SIG-M5 treated with dmso at 0.1 percent for 504 hours (cell line): ENCODE results near the gene TP53I11.

ENCODE experiments used
- DNase-seq: peaks from one replicate; lab custom pipeline; 2025; ENCODE audit not compliant: unreplicated experiment; lab: John Stamatoyannopoulos, UW

TP53I11 gene

GRCh38 chr11:44941259-44942021 lies 9.2 kb downstream of the TP53I11 start:
- no peak for DNase-seq

- DNase-seq = no peak
Measured at GRCh38 chr11:44940835-44941234, 9.8 kb downstream of the TP53I11 start.

GRCh38 chr11:44940404-44940803 lies 10.3 kb downstream of the TP53I11 start:
- no peak for DNase-seq

GRCh38 chr11:44939673-44940395 lies 10.8 kb downstream of the TP53I11 start:
- no peak for DNase-seq

- DNase-seq = no peak
Measured at GRCh38 chr11:44938066-44938691, 12.5 kb downstream of the TP53I11 start.

GRCh38 chr11:44936951-44937543 lies 13.6 kb downstream of the TP53I11 start:
- DNase-seq = no peak

- DNase-seq = peak; percentile 73
Measured at GRCh38 chr11:44936525-44936924, 14.2 kb downstream of the TP53I11 start.

- DNase-seq = no peak
Measured at GRCh38 chr11:44934735-44935250, 15.9 kb downstream of the TP53I11 start.

GRCh38 chr11:44934110-44934509 lies 16.6 kb downstream of the TP53I11 start:
- DNase-seq = no peak

GRCh38 chr11:44931466-44931865 lies 19.2 kb downstream of the TP53I11 start:
- DNase-seq = no peak

GRCh38 chr11:44930588-44931302 lies 19.9 kb downstream of the TP53I11 start:
- DNase-seq = no peak

- no peak for DNase-seq
Measured at GRCh38 chr11:44928816-44929215, 21.9 kb downstream of the TP53I11 start.

GRCh38 chr11:44928144-44928543 lies 22.5 kb downstream of the TP53I11 start:
- DNase-seq = no peak

GRCh38 chr11:44927174-44927661 lies 23.5 kb downstream of the TP53I11 start:
- DNase-seq = peak; percentile 9

GRCh38 chr11:44926036-44926435 lies 24.6 kb downstream of the TP53I11 start:
- DNase-seq = no peak

GRCh38 chr11:44923806-44924205 lies 26.9 kb downstream of the TP53I11 start:
- DNase-seq = no peak

GRCh38 chr11:44923115-44923514 lies 27.6 kb downstream of the TP53I11 start:
- DNase-seq = no peak

GRCh38 chr11:44920451-44920850 lies 30.2 kb downstream of the TP53I11 start:
- no peak for DNase-seq

GRCh38 chr11:44917741-44918140 lies 32.9 kb downstream of the TP53I11 start:
- DNase-seq = no peak

GRCh38 chr11:44916801-44917385 lies 33.8 kb downstream of the TP53I11 start:
- no peak for DNase-seq
